HepG2 (cell line): ENCODE data around the gene CASP6. TPM values are rescaled to one million over a fixed set of nuclear protein-coding genes. Genes with fewer than 3 reads are reported as not detected.

Source experiments
- ARHGAP35 ChIP-seq: sonication (generic); formaldehyde crosslinking; IDR thresholded peaks from 2 replicates; pipeline ENCODE4 v1.9.0; 2022; ENCODE audit warnings: mild to moderate bottlenecking, inconsistent platforms, moderate library complexity, missing genetic modification reagents, borderline replicate concordance
- BRCA1 ChIP-seq: sonication (generic); formaldehyde crosslinking; IDR thresholded peaks from 2 replicates; pipeline ENCODE4 v1.4.0; 2020; ENCODE audit warnings: missing genetic modification reagents
- BRD4 ChIP-seq: sonication (generic); formaldehyde crosslinking; IDR thresholded peaks from 2 replicates; pipeline ENCODE4 v1.4.0; 2020; ENCODE audit warnings: missing genetic modification reagents
- CHD2 ChIP-seq: IDR thresholded peaks from 2 replicates; pipeline ENCODE4 v1.6.1; 2011; ENCODE audit warnings: low read depth, low read length, improper control_type of control experiment
- ETV6 ChIP-seq: sonication (generic); formaldehyde crosslinking; conservative IDR thresholded peaks from 2 replicates; pipeline ENCODE4 v1.4.0; 2020; ENCODE audit warnings: missing genetic modification reagents
- FOSL2 ChIP-seq: sonication (generic); formaldehyde crosslinking; IDR thresholded peaks from 2 replicates; pipeline ENCODE4 v1.4.0; 2020; ENCODE audit warnings: missing genetic modification reagents
- HMGA1 ChIP-seq: sonication (generic); formaldehyde crosslinking; conservative IDR thresholded peaks from 2 replicates; pipeline ENCODE4 v1.4.0; 2020; ENCODE audit warnings: missing genetic modification reagents
- MYPOP ChIP-seq: sonication (generic); formaldehyde crosslinking; IDR thresholded peaks from 2 replicates; pipeline ENCODE4 v1.8.1; 2023; ENCODE audit warnings: mild to moderate bottlenecking, moderate library complexity, missing genetic modification reagents
- NAIF1 ChIP-seq: sonication (generic); formaldehyde crosslinking; IDR thresholded peaks from 2 replicates; pipeline ENCODE4 v1.5.0; 2020; ENCODE audit warnings: mild to moderate bottlenecking, missing genetic modification reagents, borderline replicate concordance
- REXO4 ChIP-seq: sonication (generic); formaldehyde crosslinking; IDR thresholded peaks from 2 replicates; pipeline ENCODE4 v1.8.0; 2022; ENCODE audit warnings: missing genetic modification reagents, mild to moderate bottlenecking, borderline replicate concordance
- RFX1 ChIP-seq: fragments of 450-650 bp; IDR thresholded peaks from 2 replicates; pipeline ENCODE4 v1.6.1; 2017
- SNAPC2 ChIP-seq: sonication (generic); formaldehyde crosslinking; IDR thresholded peaks from 2 replicates; pipeline ENCODE4 v1.8.1; 2022; ENCODE audit warnings: mild to moderate bottlenecking, missing genetic modification reagents
- STAT5B ChIP-seq: sonication (generic); formaldehyde crosslinking; IDR thresholded peaks from 2 replicates; pipeline ENCODE4 v1.4.0; 2020; ENCODE audit warnings: missing genetic modification reagents
- ZFAT ChIP-seq: sonication (generic); formaldehyde crosslinking; conservative IDR thresholded peaks from 2 replicates; pipeline ENCODE4 v1.8.1; 2023; ENCODE audit warnings: missing genetic modification reagents, inconsistent platforms
- ZFP1 ChIP-seq: IDR thresholded peaks from 2 replicates; pipeline ENCODE4 v1.6.1; 2016
- ZFP41 ChIP-seq: sonication (generic); formaldehyde crosslinking; IDR thresholded peaks from 2 replicates; pipeline ENCODE4 v1.4.0; 2020; ENCODE audit warnings: mild to moderate bottlenecking, missing genetic modification reagents, borderline replicate concordance
- ZNF317 ChIP-seq: sonication (generic); formaldehyde crosslinking; IDR thresholded peaks from 2 replicates; pipeline ENCODE4 v1.5.0; 2020; ENCODE audit warnings: mild to moderate bottlenecking, missing genetic modification reagents
- ZNF446 ChIP-seq: sonication (generic); formaldehyde crosslinking; IDR thresholded peaks from 2 replicates; pipeline ENCODE4 v1.5.0; 2020; ENCODE audit warnings: mild to moderate bottlenecking, missing genetic modification reagents
- ZNF550 ChIP-seq: sonication (generic); formaldehyde crosslinking; IDR thresholded peaks from 2 replicates; pipeline ENCODE4 v1.4.0; 2020; ENCODE audit warnings: mild to moderate bottlenecking, missing genetic modification reagents, borderline replicate concordance
- ZNF567 ChIP-seq: sonication (generic); formaldehyde crosslinking; IDR thresholded peaks from 2 replicates; pipeline ENCODE4 v1.8.1; 2023; ENCODE audit warnings: mild to moderate bottlenecking, missing genetic modification reagents, borderline replicate concordance
- ZNF784 ChIP-seq: sonication (generic); formaldehyde crosslinking; IDR thresholded peaks from 2 replicates; pipeline ENCODE4 v1.5.1; 2020; ENCODE audit warnings: missing genetic modification reagents, mild to moderate bottlenecking, borderline replicate concordance
- polyA plus RNA-seq, 8 experiments: library from polyadenylated mRNA; depleted of rRNA in 3 of 8; stranded (reverse) in 7 of 8; unstranded in 1 of 8; fragments of >200 nt; fragmentation: Illumina TruSeq in 4 of 8; extraction: Trizol in 4 of 8; gene quantifications; 2 replicates each; pipeline versions ENCODE4 v1.2.1 to v1.2.3, GENCODE V29; 2011 to 2016; ENCODE audit warnings: low read depth in 4 of 8, missing spikeins in 1 of 8, mixed read lengths in 1 of 8; ENCODE audit not compliant: insufficient read depth in 1 of 8
- total RNA-seq, 5 experiments: library from RNA; depleted of rRNA; stranded (reverse); fragments of >200 nt; fragmentation: Illumina TruSeq; extraction: Trizol; gene quantifications; 2 replicates each; pipeline ENCODE4 v1.2.3, GENCODE V29; 2016; ENCODE audit warnings: low read depth in 1 of 5
- TF ChIP-seq, protein P1 (sequence below): sonication (generic); formaldehyde crosslinking; IDR thresholded peaks from 2 replicates; pipeline ENCODE4 v1.8.0; 2023; ENCODE audit warnings: mild to moderate bottlenecking, missing genetic modification reagents
- TF ChIP-seq, protein P2 (sequence below): IDR thresholded peaks from 2 replicates; pipeline ENCODE4 v1.6.1; 2016; ENCODE audit warnings: low read depth, missing genetic modification reagents, missing compliant biosample characterization

CASP6 gene
- total and polyA plus RNA-seq, 2 of the 13 experiments (the other 11 are each of a cell fraction or from before 2014, with no cell fraction given): 19.7 to 34.6 TPM

GRCh38 chr4:109729718-109730618 lies 26.7 kb upstream of the CASP6 start, which contains the start of gene PLA2G12A (continued):
- TF ChIP-seq REXO4 (CRISPR knock-in tag) (peak; percentile 76; the same call in 1 of the 2 replicates), BRD4 (CRISPR knock-in tag) (0 out of 2 replicates have a peak, but pooled peaks have one; percentile 33), ZFP1 (CRISPR knock-in tag) (no peak), MYPOP (CRISPR knock-in tag) (peak; percentile 95), ZNF317 (no peak), ZFAT (no peak), CHD2 (peak; percentile 77), ZNF784 (no peak), FOSL2 (CRISPR knock-in tag) (no peak), ZFP41 (CRISPR knock-in tag) (no peak), ARHGAP35 (no peak), BRCA1 (peak; percentile 26), SNAPC2 (CRISPR knock-in tag) (no peak), ZNF567 (CRISPR knock-in tag) (no peak), ZNF446 (CRISPR knock-in tag) (no peak), RFX1 (no peak), ETV6 (CRISPR knock-in tag) (no peak), ZNF550 (CRISPR knock-in tag) (no peak), HMGA1 (CRISPR knock-in tag) (no peak), STAT5B (CRISPR knock-in tag) (no peak), NAIF1 (CRISPR knock-in tag) (no peak)
- TF ChIP-seq, protein P1, sequence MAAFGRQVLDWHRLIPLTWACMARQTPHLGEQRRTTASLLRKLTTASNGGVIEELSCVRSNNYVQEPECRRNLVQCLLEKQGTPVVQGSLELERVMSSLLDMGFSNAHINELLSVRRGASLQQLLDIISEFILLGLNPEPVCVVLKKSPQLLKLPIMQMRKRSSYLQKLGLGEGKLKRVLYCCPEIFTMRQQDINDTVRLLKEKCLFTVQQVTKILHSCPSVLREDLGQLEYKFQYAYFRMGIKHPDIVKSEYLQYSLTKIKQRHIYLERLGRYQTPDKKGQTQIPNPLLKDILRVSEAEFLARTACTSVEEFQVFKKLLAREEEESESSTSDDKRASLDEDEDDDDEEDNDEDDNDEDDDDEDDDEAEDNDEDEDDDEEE (CRISPR knock-in tag): no peak
- TF ChIP-seq, protein P2, sequence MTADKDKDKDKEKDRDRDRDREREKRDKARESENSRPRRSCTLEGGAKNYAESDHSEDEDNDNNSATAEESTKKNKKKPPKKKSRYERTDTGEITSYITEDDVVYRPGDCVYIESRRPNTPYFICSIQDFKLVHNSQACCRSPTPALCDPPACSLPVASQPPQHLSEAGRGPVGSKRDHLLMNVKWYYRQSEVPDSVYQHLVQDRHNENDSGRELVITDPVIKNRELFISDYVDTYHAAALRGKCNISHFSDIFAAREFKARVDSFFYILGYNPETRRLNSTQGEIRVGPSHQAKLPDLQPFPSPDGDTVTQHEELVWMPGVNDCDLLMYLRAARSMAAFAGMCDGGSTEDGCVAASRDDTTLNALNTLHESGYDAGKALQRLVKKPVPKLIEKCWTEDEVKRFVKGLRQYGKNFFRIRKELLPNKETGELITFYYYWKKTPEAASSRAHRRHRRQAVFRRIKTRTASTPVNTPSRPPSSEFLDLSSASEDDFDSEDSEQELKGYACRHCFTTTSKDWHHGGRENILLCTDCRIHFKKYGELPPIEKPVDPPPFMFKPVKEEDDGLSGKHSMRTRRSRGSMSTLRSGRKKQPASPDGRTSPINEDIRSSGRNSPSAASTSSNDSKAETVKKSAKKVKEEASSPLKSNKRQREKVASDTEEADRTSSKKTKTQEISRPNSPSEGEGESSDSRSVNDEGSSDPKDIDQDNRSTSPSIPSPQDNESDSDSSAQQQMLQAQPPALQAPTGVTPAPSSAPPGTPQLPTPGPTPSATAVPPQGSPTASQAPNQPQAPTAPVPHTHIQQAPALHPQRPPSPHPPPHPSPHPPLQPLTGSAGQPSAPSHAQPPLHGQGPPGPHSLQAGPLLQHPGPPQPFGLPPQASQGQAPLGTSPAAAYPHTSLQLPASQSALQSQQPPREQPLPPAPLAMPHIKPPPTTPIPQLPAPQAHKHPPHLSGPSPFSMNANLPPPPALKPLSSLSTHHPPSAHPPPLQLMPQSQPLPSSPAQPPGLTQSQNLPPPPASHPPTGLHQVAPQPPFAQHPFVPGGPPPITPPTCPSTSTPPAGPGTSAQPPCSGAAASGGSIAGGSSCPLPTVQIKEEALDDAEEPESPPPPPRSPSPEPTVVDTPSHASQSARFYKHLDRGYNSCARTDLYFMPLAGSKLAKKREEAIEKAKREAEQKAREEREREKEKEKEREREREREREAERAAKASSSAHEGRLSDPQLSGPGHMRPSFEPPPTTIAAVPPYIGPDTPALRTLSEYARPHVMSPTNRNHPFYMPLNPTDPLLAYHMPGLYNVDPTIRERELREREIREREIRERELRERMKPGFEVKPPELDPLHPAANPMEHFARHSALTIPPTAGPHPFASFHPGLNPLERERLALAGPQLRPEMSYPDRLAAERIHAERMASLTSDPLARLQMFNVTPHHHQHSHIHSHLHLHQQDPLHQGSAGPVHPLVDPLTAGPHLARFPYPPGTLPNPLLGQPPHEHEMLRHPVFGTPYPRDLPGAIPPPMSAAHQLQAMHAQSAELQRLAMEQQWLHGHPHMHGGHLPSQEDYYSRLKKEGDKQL (CRISPR knock-in tag): no peak
